GM12878 (cell line): ENCODE results near the gene TRIM43B. TPM values are rescaled to one million over a fixed set of nuclear protein-coding genes. Genes with fewer than 3 reads are reported as not detected.
"Not testable (repeated sequence)": the region's sequence is repeated elsewhere in the genome, so short reads cannot be mapped to it uniquely, and the experiment has no call there.

Source experiments
- ATAC-seq: fragments of 200-7000 bp; cut with Tn5 transposase; 3 replicates; pipeline ENCODE4 v1.9.1; 2020; ENCODE audit warnings: mild to moderate bottlenecking, moderate library complexity
- Bru-seq: library from RNA; stranded (reverse); fragments of 400-500 nt; gene quantifications from one replicate; lab custom pipeline; 2021; lab: Mats Ljungman, UMichigan
- BruChase-seq, 2 experiments: library from RNA; stranded (reverse); fragments of 400-500 nt; gene quantifications; one replicate each; lab custom pipeline; 2021; lab: Mats Ljungman, UMichigan
- BruUV-seq: library from RNA; stranded (reverse); fragments of 400-500 nt; replicated peaks from 2 replicates; lab custom pipeline; 2021; lab: Mats Ljungman, UMichigan
- CTCF ChIA-PET: fragments of 300-600 bp; sonication (Branson Sonifier 250); formaldehyde crosslinking; extraction: SDS; loops from one replicate; lab custom pipeline; 2021; ENCODE audit warnings: inconsistent platforms; lab: Yijun Ruan, JAX
- POLR2A ChIA-PET: fragments of 350-600 bp; formaldehyde crosslinking; extraction: SDS; loops from one replicate; lab custom pipeline; 2021; ENCODE audit warnings: inconsistent platforms; lab: Charles Lee
- RAD21 ChIA-PET: fragments of 300-600 bp; sonication (Branson Sonifier 250); formaldehyde crosslinking; loops from one replicate; lab custom pipeline; 2023; ENCODE audit warnings: antibody characterized with exemption; ENCODE audit not compliant: unreplicated experiment; lab: Charles Lee
- SMC1A ChIA-PET: fragments of 300-600 bp; sonication (Branson Sonifier 250); formaldehyde crosslinking; loops from one replicate; lab custom pipeline; 2023; ENCODE audit not compliant: unreplicated experiment, uncharacterized antibody; lab: Charles Lee
- DNase-seq: peaks from one replicate; pipeline ENCODE4 v3.0.0-alpha.2; 2011; ENCODE audit warnings: low read depth, low spot score
- FAIRE-seq: peaks from 3 replicates; lab custom pipeline; 2011; peaks lifted over from hg19 to GRCh38; lab: Jason Lieb, UNC
- H2AFZ ChIP-seq: 2 replicates; pipeline ENCODE4 v1.6.0; 2011; ENCODE audit warnings: low read depth, low read length, control low read depth; ENCODE audit not compliant: control insufficient read depth
- H3K27ac ChIP-seq: 2 replicates; pipeline ENCODE4 v1.5.1; 2011; ENCODE audit warnings: control low read depth; ENCODE audit not compliant: control insufficient read depth, insufficient read depth
- H3K27me3 ChIP-seq, 2 experiments: replicated peaks in 1 of 2; 2 replicates each; pipeline versions ENCODE4 v1.6.0 to v1.6.1; 2011; ENCODE audit warnings: low read length in 1 of 2; ENCODE audit not compliant: control insufficient read depth in 2 of 2, insufficient read depth in 2 of 2
- H3K36me3 ChIP-seq, 2 experiments: 2 replicates each; pipeline ENCODE4 v1.5.1; 2011; ENCODE audit warnings: low read length in 1 of 2; ENCODE audit not compliant: control insufficient read depth in 2 of 2, insufficient read depth in 2 of 2
- H3K4me1 ChIP-seq: 2 replicates; pipeline ENCODE4 v1.6.1; 2011; ENCODE audit warnings: mild to moderate bottlenecking, low read length, moderate library complexity, mixed read lengths; ENCODE audit not compliant: control insufficient read depth, insufficient read depth
- H3K4me2 ChIP-seq: 2 replicates; pipeline ENCODE4 v1.6.0; 2011; ENCODE audit warnings: control low read depth; ENCODE audit not compliant: control insufficient read depth, insufficient read depth
- H3K4me3 ChIP-seq: fragments of 200-600 bp; sonication (generic); 2 replicates; pipeline ENCODE4 v1.5.1; 2016
- H3K79me2 ChIP-seq: 2 replicates; pipeline ENCODE4 v1.6.0; 2011; ENCODE audit warnings: low read length; ENCODE audit not compliant: control insufficient read depth, insufficient read depth
- H3K9ac ChIP-seq: 2 replicates; pipeline ENCODE4 v1.8.0; 2011; ENCODE audit warnings: low read length, control low read depth, mixed read lengths; ENCODE audit not compliant: control insufficient read depth, insufficient read depth
- H3K9me3 ChIP-seq: replicated peaks from 3 replicates; pipeline ENCODE4 v1.5.1; 2011; ENCODE audit warnings: mild to moderate bottlenecking, low read length; ENCODE audit not compliant: control insufficient read depth, insufficient read depth
- H4K20me1 ChIP-seq: 2 replicates; pipeline ENCODE4 v1.6.0; 2011; ENCODE audit not compliant: control insufficient read depth, insufficient read depth
- BCL3 ChIP-seq: IDR thresholded peaks from 2 replicates; pipeline ENCODE4 v1.6.1; 2011; ENCODE audit warnings: borderline replicate concordance, low read depth, mild to moderate bottlenecking, moderate library complexity, low read length; ENCODE audit not compliant: insufficient read depth, poor library complexity, severe bottlenecking
- HDGF ChIP-seq: fragments of 450-650 bp; IDR thresholded peaks from 2 replicates; pipeline ENCODE4 v1.6.1; 2016; ENCODE audit warnings: antibody characterized with exemption
- MTA3 ChIP-seq: IDR thresholded peaks from 2 replicates; pipeline ENCODE4 v1.6.1; 2012; ENCODE audit warnings: low read length, inconsistent platforms, borderline replicate concordance
- NR2C2 ChIP-seq: IDR thresholded peaks from 2 replicates; pipeline ENCODE4 v1.6.1; 2011; ENCODE audit warnings: borderline replicate concordance, low read depth; ENCODE audit not compliant: control insufficient read depth, insufficient read length
- SMC3 ChIP-seq: IDR thresholded peaks from 2 replicates; pipeline ENCODE4 v1.6.1; 2011; ENCODE audit warnings: low read length, improper control_type of control experiment, borderline replicate concordance
- SPI1 ChIP-seq: IDR thresholded peaks from 2 replicates; pipeline ENCODE4 v1.6.1; 2011; ENCODE audit warnings: low read depth, mild to moderate bottlenecking, low read length, moderate library complexity, borderline replicate concordance; ENCODE audit not compliant: insufficient read depth
- WGBS: methylation state at CpG from one replicate; pipeline ENCODE4 v1.1.6; 2016; ENCODE audit warnings: low lambda C conversion rate; ENCODE audit not compliant: insufficient replicate concordance, insufficient coverage; ENCODE audit errors: missing lambda C conversion rate; 5-methylcytosine and 5-hydroxymethylcytosine counted together
- in situ Hi-C: fragments of 300-500 bp; cut with MboI; formaldehyde crosslinking; loops from 9 replicates; pipeline ENCODE4 v1.14.3; 2018; ENCODE audit warnings: mixed read lengths
- intact Hi-C: fragments of 100-400 bp; cut with micrococcal nuclease; formaldehyde crosslinking; loops from one replicate; pipeline ENCODE4 v1.14.2; 2022; ENCODE audit not compliant: unreplicated experiment
- long read RNA-seq, 2 experiments: library from polyadenylated mRNA; unstranded; transcript quantifications; one replicate each; pipeline ENCODE4 v2.0.0, GENCODE V29; 2019 to 2020
- polyA minus RNA-seq, 3 experiments: library from RNA; depleted of rRNA, polyadenylated mRNA; stranded (reverse); fragments of >200 nt; gene quantifications; 2 replicates each; pipeline ENCODE4 v1.2.3, GENCODE V29; 2011
- polyA plus RNA-seq, 11 experiments: library from polyadenylated mRNA; depleted of rRNA in 4 of 11; unstranded in 6 of 11; stranded (reverse) in 5 of 11; fragments of >200 nt; fragmentation: Nextera tagmentation in 4 of 11; fragmentation: Illumina TruSeq in 1 of 11; extraction: Ambion mirVana in 4 of 11; extraction: Trizol in 1 of 11; gene quantifications; 1 replicate in 1 of 11; 2 replicates in 10 of 11; pipeline versions ENCODE4 v1.2.1 to v1.2.3, GENCODE V29; 2011 to 2016; ENCODE audit warnings: inconsistent platforms in 2 of 11, missing spikeins in 2 of 11, low read depth in 1 of 11
- total RNA-seq, 4 experiments: library from RNA; depleted of rRNA in 3 of 4; stranded (reverse); fragments of >200 nt in 3 of 4; fragmentation: Illumina TruSeq in 1 of 4; extraction: Trizol in 1 of 4; gene quantifications; 2 replicates each; pipeline versions ENCODE4 v1.2.1 to v1.2.3, GENCODE V29; 2013 to 2021

Gene TRIM43B
- total RNA-seq (2013; cell fraction: nucleolus; rRNA removed) = not detected in 2 replicates
- total RNA-seq (2014; rRNA removed) = not detected in 2 replicates
- total RNA-seq (2014; rRNA removed; fragmentation: Illumina TruSeq; extraction: Trizol) = not detected in 2 replicates
- total RNA-seq (2021) = not detected in 2 replicates
- not detected for polyA plus RNA-seq (2011; ENCODE audit: low read depth)
- polyA plus RNA-seq (2011; rRNA removed) = not detected in 2 replicates
- not detected in 2 replicates for polyA plus RNA-seq (2011; cell fraction: cytosol; rRNA removed)
- polyA plus RNA-seq (2011; cell fraction: nucleus; rRNA removed) = not detected in 2 replicates
- not detected in 2 replicates for polyA plus RNA-seq (2012)
- polyA plus RNA-seq (2014; fragmentation: Illumina TruSeq; extraction: Trizol) = not detected in 2 replicates
- not detected for polyA plus RNA-seq (2014; fragmentation: Nextera tagmentation; extraction: Ambion mirVana)
- 0.05 TPM in 1 of 2 replicates, not detected in the other for polyA plus RNA-seq (2014; rRNA removed)
- not detected for polyA plus RNA-seq (2016; fragmentation: Nextera tagmentation; extraction: Ambion mirVana)
- polyA minus RNA-seq (2011; rRNA and poly(A)+ RNA removed) = not detected in 2 replicates
- polyA minus RNA-seq (2011; cell fraction: cytosol; rRNA and poly(A)+ RNA removed) = not detected in 2 replicates
- not detected in 2 replicates for polyA minus RNA-seq (2011; cell fraction: nucleus; rRNA and poly(A)+ RNA removed)
- Bru-seq, nascent RNA = not detected
- not detected for BruChase-seq, experiment 1, labeled RNA remaining after a 6-hour chase
- BruChase-seq, experiment 2, labeled RNA remaining after a 2-hour chase = not detected
- long read RNA-seq, experiment 1 = 0 reads
- long read RNA-seq, experiment 2 = 0 reads

- RAD21 ChIA-PET, intact Hi-C loops, SMC1A ChIA-PET, H3K79me2 ChIP-seq, DNase-seq, H3K27ac ChIP-seq, FAIRE-seq, H3K4me2 ChIP-seq, H3K27me3 ChIP-seq, in situ Hi-C loops, H3K9ac ChIP-seq, H3K9me3 ChIP-seq, H3K4me1 ChIP-seq, BruUV-seq, H2AFZ ChIP-seq, H3K36me3 ChIP-seq, ATAC-seq, CTCF ChIA-PET, H4K20me1 ChIP-seq, POLR2A ChIA-PET, H3K4me3 ChIP-seq: not testable (repeated sequence)
- WGBS = 100% methylated on average over 1 of the region's 4 CpGs
Observed at GRCh38 chr2:95484654-95485053, at the start of gene TRIM43B. Gene TRIM43B (minus strand): TSS chr2:95484754. CDS start chr2:95482714, 2,040 bp downstream.

- Histone ChIP-seq H3K27me3 (no peaks in the 10 kb centered on the region), H3K27ac (peak overlapping the region; percentile 54), H4K20me1 (no peaks in the 10 kb centered on the region), H3K9ac (no peak overlapping the region), H3K36me3 (peaks cover 0 to 2% of the 10 kb centered on the region in 2 experiments; a peak in 1 of 4 replicates), H3K4me1 (peaks cover 15% of the 10 kb centered on the region), H3K79me2 (peaks cover 36% of the 10 kb centered on the region), H3K4me2 (peak overlapping the region; percentile 66), H3K4me3 (peak overlapping the region; percentile 20; the same call in 1 of the 2 replicates), H3K9me3 (no peaks in the 10 kb centered on the region), H2AFZ (no peak overlapping the region; the same call in none of the 2 replicates)
- ATAC-seq = peak; percentile 37
- in situ Hi-C loops = no loop called here
- WGBS = 21% methylated on average over 4 of the region's 4 CpGs
- no peak for FAIRE-seq
- intact Hi-C loops = no loop called here
- no TSS peak for BruUV-seq
- no peak for DNase-seq
- ChIA-PET SMC1A (no interaction called here), RAD21 (no interaction called here), POLR2A (no interaction called here), CTCF (no interaction called here)
- no peak for TF ChIP-seq SPI1
- no peak for TF ChIP-seq NR2C2
- no peak for TF ChIP-seq SMC3
- TF ChIP-seq MTA3 = 0 out of 2 replicates have a peak, but pooled peaks have one; percentile 17
- TF ChIP-seq BCL3 = peak; percentile 62
- no peak for TF ChIP-seq HDGF
Observed at GRCh38 chr2:95531254-95531771, 46.8 kb upstream of the TRIM43B start.
